Ovary (tissue), 3 donors: ENCODE data around the gene PFKFB2.

Experiments used
- CTCF ChIP-seq, 3 donors: fragments of 450-650 bp in 2 of 3; fragments of 200-600 bp in 1 of 3; IDR thresholded peaks; one replicate each; pipeline versions ENCODE4 v1.5.1 to v1.8.0; 2016 to 2022; ENCODE audit warnings: antibody characterized with exemption in 3 of 3, mild to moderate bottlenecking in 1 of 3
- EP300 ChIP-seq: sonication (generic); formaldehyde crosslinking; IDR thresholded peaks from one replicate; pipeline ENCODE4 v1.6.1; 2017; ENCODE audit warnings: antibody characterized with exemption
- donor health status: DM: no; HTN: no; CAD: no.

GRCh38 chr1:207072233-207072632 is 19.2 kb downstream of the PFKFB2 start:
- TF ChIP-seq EP300 (no peak), CTCF (IDR thresholded peaks at IDR 0.05) (no peak)
